Activated T-cell treated with anti-CD3 and anti-CD28 coated beads, Interleukin-2, amount 50 U/mL, for 4 hours (primary cell): Measurements from ENCODE around the gene B4GALT6. TPM values are rescaled to one million over a fixed set of nuclear protein-coding genes. Genes with fewer than 3 reads are reported as not detected.

Experiments
- ATAC-seq, 2 donors: fragments of 200-7000 bp; cut with Tn5 transposase; one replicate each; pipeline ENCODE4 v1.10.0; 2021
- DNase-seq: peaks from one replicate; pipeline ENCODE4 v3.0.0-alpha.2; 2020
- H3K27me3 Mint-ChIP-seq: one replicate; pipeline ENCODE4 v1.8.0; 2021; ENCODE audit warnings: low read depth, mixed read lengths
- H3K36me3 Mint-ChIP-seq: one replicate; pipeline ENCODE4 v1.8.0; 2022; ENCODE audit warnings: mixed read lengths; ENCODE audit not compliant: insufficient read depth
- H3K4me1 Mint-ChIP-seq: one replicate; pipeline ENCODE4 v1.8.0; 2021; ENCODE audit warnings: low read depth, mixed read lengths
- H3K4me3 Mint-ChIP-seq: one replicate; pipeline ENCODE4 v1.8.0; 2021; ENCODE audit warnings: mild to moderate bottlenecking, moderate library complexity, mixed read lengths
- H3K9me3 Mint-ChIP-seq: one replicate; pipeline ENCODE4 v1.8.0; 2021; ENCODE audit warnings: mixed read lengths
- total RNA-seq, 3 donors: library from RNA; stranded (reverse); gene quantifications; one replicate each; pipeline ENCODE4 v1.2.1, GENCODE V29; 2021

Gene B4GALT6
- total RNA-seq, 3 donors from 2014 or later, result 0.84 to 2.4 (median 1.3) TPM

GRCh38 chr18:31646332-31647126 is 37.9 kb downstream of the B4GALT6 start:
- Mint-ChIP-seq H3K27me3 (peaks cover 17% of the 10 kb centered on the region), H3K4me3 (no peak overlapping the region), H3K9me3 (no peaks in the 10 kb centered on the region), H3K36me3 (no peaks in the 10 kb centered on the region), H3K4me1 (no peaks in the 10 kb centered on the region)
- DNase-seq (no peak), ATAC-seq (peak in 1 of 2 donors; percentile 37)

GRCh38 chr18:31645411-31645810 is 39.0 kb downstream of the B4GALT6 start:
- no peaks in the 10 kb centered on the region for H3K9me3 Mint-ChIP-seq
- no peaks in the 10 kb centered on the region for H3K4me1 Mint-ChIP-seq
- no peak for ATAC-seq
- H3K27me3 Mint-ChIP-seq, result peaks cover 10% of the 10 kb centered on the region
- no peak overlapping the region for H3K4me3 Mint-ChIP-seq
- no peaks in the 10 kb centered on the region for H3K36me3 Mint-ChIP-seq
- DNase-seq, result no peak

- Mint-ChIP-seq H3K9me3 (no peaks in the 10 kb centered on the region), H3K36me3 (no peaks in the 10 kb centered on the region), H3K4me1 (no peaks in the 10 kb centered on the region), H3K27me3 (peaks cover 13% of the 10 kb centered on the region), H3K4me3 (no peak overlapping the region)
- no peak for DNase-seq
- ATAC-seq, result no peak
These were observed 41.4 kb downstream of the B4GALT6 start for GRCh38 chr18:31643003-31643402.

GRCh38 chr18:31637445-31637844 is 46.9 kb downstream of the B4GALT6 start:
- Mint-ChIP-seq H3K4me3 (no peak overlapping the region), H3K4me1 (peaks cover 12% of the 10 kb centered on the region), H3K9me3 (peaks cover 6% of the 10 kb centered on the region), H3K27me3 (peaks cover 10% of the 10 kb centered on the region), H3K36me3 (no peaks in the 10 kb centered on the region)
- no peak for DNase-seq
- ATAC-seq, result no peak

- Mint-ChIP-seq H3K4me1 (peaks cover 12% of the 10 kb centered on the region), H3K36me3 (no peaks in the 10 kb centered on the region), H3K27me3 (peaks cover 10% of the 10 kb centered on the region), H3K9me3 (peaks cover 6% of the 10 kb centered on the region), H3K4me3 (no peak overlapping the region)
- no peak for ATAC-seq
- DNase-seq, result no peak
These were observed 48.0 kb downstream of the B4GALT6 start for GRCh38 chr18:31636387-31636786.

GRCh38 chr18:31634331-31634713 is 50.1 kb downstream of the B4GALT6 start:
- peak in 1 of 2 donors; percentile 51 for ATAC-seq
- no peaks in the 10 kb centered on the region for H3K36me3 Mint-ChIP-seq
- no peak overlapping the region for H3K4me3 Mint-ChIP-seq

GRCh38 chr18:31633392-31634330 is 50.7 kb downstream of the B4GALT6 start:
- Mint-ChIP-seq H3K27me3 (peaks cover 5% of the 10 kb centered on the region), H3K4me1 (peaks cover 13% of the 10 kb centered on the region), H3K4me3 (no peak overlapping the region), H3K36me3 (no peaks in the 10 kb centered on the region), H3K9me3 (peaks cover 6% of the 10 kb centered on the region)
- DNase-seq (no peak), ATAC-seq (no peak)

More at GRCh38 chr18:31634331-31634713, 50.1 kb downstream of the B4GALT6 start:
- peaks cover 6% of the 10 kb centered on the region for H3K9me3 Mint-ChIP-seq
- H3K4me1 Mint-ChIP-seq, result peaks cover 13% of the 10 kb centered on the region
- peaks cover 10% of the 10 kb centered on the region for H3K27me3 Mint-ChIP-seq
- DNase-seq, result no peak

- ATAC-seq (no peak), DNase-seq (no peak)
- Mint-ChIP-seq H3K27me3 (peaks cover 3% of the 10 kb centered on the region), H3K4me1 (peaks cover 13% of the 10 kb centered on the region), H3K4me3 (no peak overlapping the region), H3K36me3 (no peaks in the 10 kb centered on the region), H3K9me3 (peaks cover 6% of the 10 kb centered on the region)
These were observed 52.0 kb downstream of the B4GALT6 start for GRCh38 chr18:31632356-31632755.

GRCh38 chr18:31631526-31631925 is 52.9 kb downstream of the B4GALT6 start:
- peaks cover 6% of the 10 kb centered on the region for H3K9me3 Mint-ChIP-seq
- no peak overlapping the region for H3K4me3 Mint-ChIP-seq
- no peaks in the 10 kb centered on the region for H3K36me3 Mint-ChIP-seq
- DNase-seq, result no peak
- ATAC-seq, result no peak
- peaks cover 13% of the 10 kb centered on the region for H3K4me1 Mint-ChIP-seq
- H3K27me3 Mint-ChIP-seq, result peaks cover 3% of the 10 kb centered on the region

- Mint-ChIP-seq H3K4me1 (peaks cover 13% of the 10 kb centered on the region), H3K9me3 (no peaks in the 10 kb centered on the region), H3K27me3 (peaks cover 3% of the 10 kb centered on the region), H3K4me3 (no peak overlapping the region), H3K36me3 (no peaks in the 10 kb centered on the region)
- ATAC-seq, result no peak
- no peak for DNase-seq
These were observed 53.8 kb downstream of the B4GALT6 start for GRCh38 chr18:31630549-31630948.

- H3K27me3 Mint-ChIP-seq, result no peaks in the 10 kb centered on the region
- DNase-seq (no peak), ATAC-seq (no peak)
- H3K4me1 Mint-ChIP-seq, result peaks cover 2% of the 10 kb centered on the region
- H3K4me3 Mint-ChIP-seq, result no peak overlapping the region
- H3K9me3 Mint-ChIP-seq, result no peaks in the 10 kb centered on the region
- H3K36me3 Mint-ChIP-seq, result no peaks in the 10 kb centered on the region
These were observed 58.0 kb downstream of the B4GALT6 start for GRCh38 chr18:31626409-31626808.

- H3K36me3 Mint-ChIP-seq, result no peaks in the 10 kb centered on the region
- H3K4me1 Mint-ChIP-seq, result peaks cover 2% of the 10 kb centered on the region
- H3K9me3 Mint-ChIP-seq, result no peaks in the 10 kb centered on the region
- ATAC-seq (no peak), DNase-seq (no peak)
- no peak overlapping the region for H3K4me3 Mint-ChIP-seq
- H3K27me3 Mint-ChIP-seq, result no peaks in the 10 kb centered on the region
These were observed 59.3 kb downstream of the B4GALT6 start for GRCh38 chr18:31624892-31625640.

GRCh38 chr18:31619291-31619690 is 65.1 kb downstream of the B4GALT6 start:
- ATAC-seq (no peak), DNase-seq (no peak)
- H3K4me3 Mint-ChIP-seq, result no peak overlapping the region
- no peaks in the 10 kb centered on the region for H3K9me3 Mint-ChIP-seq
- H3K4me1 Mint-ChIP-seq, result no peaks in the 10 kb centered on the region
- H3K27me3 Mint-ChIP-seq, result peaks cover 4% of the 10 kb centered on the region
- H3K36me3 Mint-ChIP-seq, result no peaks in the 10 kb centered on the region

- H3K4me3 Mint-ChIP-seq, result no peak overlapping the region
- DNase-seq, result no peak
- no peaks in the 10 kb centered on the region for H3K4me1 Mint-ChIP-seq
These were observed 65.6 kb downstream of the B4GALT6 start for GRCh38 chr18:31618801-31619200.

More at GRCh38 chr18:31618801-31619200, 65.6 kb downstream of the B4GALT6 start:
- Mint-ChIP-seq H3K9me3 (no peaks in the 10 kb centered on the region), H3K36me3 (no peaks in the 10 kb centered on the region), H3K27me3 (peaks cover 4% of the 10 kb centered on the region)
- no peak for ATAC-seq
